Activated CD4-positive, alpha-beta T cell treated with anti-CD3 and anti-CD28 coated beads, Interleukin-2, amount 10 ng/mL, durations not matched to agents 7 days and 5 days (primary cell): ENCODE results near the gene TANGO6. TPM values are rescaled to one million over a fixed set of nuclear protein-coding genes. Genes with fewer than 3 reads are reported as not detected.

Experiments used
- CTCF ChIA-PET: fragments of 350-600 bp; sonication (Branson Sonifier 250); formaldehyde crosslinking; loops from one replicate; lab custom pipeline; 2021; ENCODE audit warnings: antibody characterized with exemption; lab: Charles Lee
- POLR2A ChIA-PET: fragments of 350-600 bp; sonication (Branson Sonifier 250); formaldehyde crosslinking; loops from one replicate; lab custom pipeline; 2021; ENCODE audit warnings: antibody characterized with exemption; lab: Charles Lee
- DNase-seq: peaks from one replicate; pipeline ENCODE4 v3.0.0-alpha.2; 2020
- H3K27ac Mint-ChIP-seq: one replicate; pipeline ENCODE4 v1.8.0; 2021; ENCODE audit warnings: mild to moderate bottlenecking, moderate library complexity, mixed read lengths
- H3K27me3 Mint-ChIP-seq: one replicate; pipeline ENCODE4 v1.8.0; 2021; ENCODE audit warnings: mixed read lengths
- H3K36me3 Mint-ChIP-seq: one replicate; pipeline ENCODE4 v1.8.0; 2021; ENCODE audit warnings: low read depth, mixed read lengths
- H3K4me1 Mint-ChIP-seq: one replicate; pipeline ENCODE4 v1.8.0; 2021; ENCODE audit warnings: mixed read lengths
- H3K4me3 Mint-ChIP-seq: one replicate; pipeline ENCODE4 v1.8.0; 2021; ENCODE audit warnings: mild to moderate bottlenecking, moderate library complexity, mixed read lengths
- H3K9me3 Mint-ChIP-seq: one replicate; pipeline ENCODE4 v1.8.0; 2021; ENCODE audit warnings: mixed read lengths
- total RNA-seq, 2 experiments: library from RNA; stranded (reverse); gene quantifications; one replicate each; pipeline ENCODE4 v1.2.3, GENCODE V29; 2021

Gene TANGO6
- total RNA-seq, 2 experiments from 2014 or later = 24.3 to 27.4 TPM

GRCh38 chr16:69132424-69133252, 289.3 kb downstream of the TANGO6 start, which contains the start of the genes CHTF8 and UTP4:
Gene CHTF8 (minus strand): TSS chr16:69132588. CDS start chr16:69121458, 11,130 bp downstream.
Gene UTP4 (plus strand): TSS chr16:69132649. CDS start chr16:69133460, 811 bp downstream.
- H3K4me3 Mint-ChIP-seq = peak within 1 kb of the TSS; percentile 96
- CTCF ChIA-PET = interaction anchor here (0.6 to 2.5 kb wide), 6 partner anchors 9 to 206 kb away, joined by 3 to 11 read pairs (median 4); no protein-coding TSS in a partner anchor
- peak within 1 kb of the TSS; percentile 93 for H3K27ac Mint-ChIP-seq
- no peaks in the 10 kb centered on the region for H3K27me3 Mint-ChIP-seq
- no peaks in the 10 kb centered on the region for H3K9me3 Mint-ChIP-seq
- H3K4me1 Mint-ChIP-seq = peaks cover 60% of the 10 kb centered on the region
- peaks cover 27% of the 10 kb centered on the region for H3K36me3 Mint-ChIP-seq
- POLR2A ChIA-PET = no interaction called here
- peak; percentile 90 for DNase-seq

DNA sequence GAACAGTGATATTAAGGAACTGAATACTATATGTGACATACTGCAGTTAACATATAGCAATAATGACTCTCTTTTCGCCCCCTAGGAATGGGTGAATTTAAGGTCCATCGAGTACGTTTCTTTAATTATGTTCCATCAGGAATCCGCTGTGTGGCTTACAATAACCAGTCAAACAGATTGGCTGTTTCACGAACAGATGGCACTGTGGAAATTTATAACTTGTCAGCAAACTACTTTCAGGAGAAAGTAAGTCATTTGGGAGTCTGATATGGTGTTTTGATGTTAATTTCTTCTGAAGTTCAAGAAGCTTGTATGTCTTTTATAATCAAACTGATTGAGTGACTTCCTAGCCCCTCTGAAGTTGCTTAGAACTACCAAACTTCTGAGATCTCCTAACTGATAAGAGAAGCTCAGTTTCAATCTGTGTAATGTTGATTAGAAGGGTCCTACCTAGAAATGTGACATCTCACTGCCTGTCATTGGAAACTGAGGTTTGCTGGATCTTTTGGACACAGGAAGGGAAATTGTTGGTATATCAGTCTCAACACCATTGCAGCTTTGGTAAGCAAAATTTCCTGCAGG, 290.1 kb downstream of the TANGO6 start:
- ChIA-PET POLR2A (no interaction called here), CTCF (interaction anchor here (0.6 to 2.5 kb wide), 5 partner anchors 10 to 205 kb away, joined by 3 to 11 read pairs (median 4); no protein-coding TSS in a partner anchor)
- no peaks in the 10 kb centered on the region for H3K27me3 Mint-ChIP-seq
- no peak for DNase-seq
- H3K9me3 Mint-ChIP-seq = no peaks in the 10 kb centered on the region
- H3K27ac Mint-ChIP-seq = peak overlapping the region; percentile 93
- H3K4me3 Mint-ChIP-seq = peak overlapping the region; percentile 96
- peaks cover 32% of the 10 kb centered on the region for H3K36me3 Mint-ChIP-seq
- peaks cover 58% of the 10 kb centered on the region for H3K4me1 Mint-ChIP-seq

Other genes with a start within 250 kb of the TANGO6 start
- under 1 TPM in 1 of 2 experiments, not detected in 1; 0.31 TPM for gene CDH3, start 198.2 kb upstream of the TANGO6 start, total RNA-seq
- gene CDH1, start 106.2 kb upstream of the TANGO6 start, total RNA-seq = under 1 TPM; 0.06 to 0.69 TPM